HG03025 (cell line): ENCODE data around the gene MRPS5.

ENCODE experiments used
- ATAC-seq: cut with Tn5 transposase; IDR thresholded peaks from one replicate; pipeline ENCODE4 v1.9.1; 2021; ENCODE audit warnings: mild to moderate bottlenecking, moderate library complexity; ENCODE audit not compliant: unreplicated experiment, low FRiP score

Gene MRPS5

DNA sequence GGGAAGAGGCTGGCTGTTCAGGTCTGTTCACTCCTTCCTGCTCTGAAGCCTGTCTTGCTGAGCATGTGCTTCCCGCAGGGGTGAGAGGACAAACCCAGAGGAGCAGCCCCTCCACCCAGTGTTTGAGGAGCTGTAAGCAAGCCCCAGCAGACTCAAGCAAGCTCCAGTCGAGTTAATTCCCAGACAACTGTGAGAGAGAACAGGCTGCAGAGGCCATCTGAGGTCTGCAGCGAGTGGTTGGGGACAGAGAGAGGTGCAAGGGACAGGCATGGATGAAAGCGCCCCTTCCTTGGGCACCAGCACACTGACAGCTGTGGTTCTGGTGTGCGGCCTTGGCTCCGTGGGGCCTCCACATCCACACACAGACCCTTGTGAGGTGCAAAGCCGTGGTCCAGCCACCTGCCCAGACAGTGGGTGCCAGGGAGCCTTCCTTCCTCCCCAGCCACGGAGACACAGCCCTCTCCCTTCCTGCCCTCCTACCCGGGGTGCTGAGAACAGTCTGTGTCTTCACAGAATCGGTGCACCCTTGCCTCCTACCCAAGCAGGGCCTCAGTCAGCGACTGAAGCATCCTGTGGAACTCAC is 59.9 kb downstream of the MRPS5 start:
- ATAC-seq, result no peak

- ATAC-seq, result no peak
Measured at GRCh38 chr2:95061119-95061512, 60.5 kb downstream of the MRPS5 start.

DNA sequence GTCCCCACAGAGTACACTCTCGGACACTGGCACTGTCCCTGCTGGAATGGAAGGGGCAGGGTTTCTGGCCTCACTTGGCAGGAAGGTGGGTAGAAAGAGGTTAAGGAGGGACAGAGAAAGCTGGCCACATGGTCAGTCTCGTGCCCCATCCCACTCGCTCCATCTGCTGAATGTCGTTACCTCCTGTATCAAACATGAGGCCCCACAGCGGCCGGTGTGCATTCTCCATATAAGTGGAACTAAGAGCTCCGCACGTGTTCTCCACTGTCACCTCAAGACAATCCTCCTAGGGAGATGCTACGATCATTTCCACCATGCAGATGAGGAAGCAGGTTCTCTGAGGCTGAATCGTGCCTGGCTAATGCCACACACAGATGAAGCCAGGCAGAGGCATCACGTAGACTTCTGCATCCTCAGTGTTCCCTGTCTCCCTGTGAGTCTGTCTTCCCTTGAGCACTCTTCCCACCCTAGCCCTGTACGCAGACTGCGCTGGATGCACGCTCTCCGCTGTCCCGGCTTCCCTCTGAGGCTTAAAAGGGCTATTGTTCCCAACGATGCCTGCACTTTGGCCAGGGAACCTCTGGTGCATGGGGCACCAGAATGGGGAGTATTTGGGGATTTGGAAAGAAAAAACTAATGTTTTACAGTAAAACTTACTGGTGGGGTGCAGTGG is 61.0 kb downstream of the MRPS5 start:
- no peak for ATAC-seq

GRCh38 chr2:95059656-95060370 is 61.8 kb downstream of the MRPS5 start:
- no peak for ATAC-seq

- ATAC-seq, result no peak
Measured at GRCh38 chr2:95058989-95059641, 62.5 kb downstream of the MRPS5 start.

DNA sequence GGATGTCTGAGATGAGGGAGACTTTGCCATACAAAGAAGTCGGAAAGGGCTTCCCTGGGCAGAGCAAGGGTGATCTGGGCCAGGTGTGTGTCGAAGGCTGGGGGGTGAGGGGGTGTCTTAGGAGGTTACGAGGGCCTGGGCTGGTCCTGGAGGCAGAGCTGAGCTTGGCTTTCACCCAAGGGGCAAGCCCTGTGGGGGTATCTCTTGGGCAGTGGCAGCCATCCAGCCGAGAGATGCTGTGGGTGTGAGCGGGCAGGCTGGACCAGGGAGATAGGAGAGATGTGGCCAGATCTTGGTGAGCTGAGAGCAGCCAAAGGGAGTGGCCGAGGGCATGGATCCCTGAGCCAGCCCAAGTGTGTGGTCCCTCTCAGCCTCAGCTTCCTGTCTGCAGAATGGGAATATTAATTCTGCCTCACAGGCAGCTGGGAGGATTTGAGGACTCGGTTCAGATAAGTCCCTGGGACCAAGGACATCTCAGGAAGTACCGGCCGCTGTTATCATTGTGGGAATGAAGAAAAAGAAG is 63.1 kb downstream of the MRPS5 start:
- ATAC-seq, result no peak

DNA sequence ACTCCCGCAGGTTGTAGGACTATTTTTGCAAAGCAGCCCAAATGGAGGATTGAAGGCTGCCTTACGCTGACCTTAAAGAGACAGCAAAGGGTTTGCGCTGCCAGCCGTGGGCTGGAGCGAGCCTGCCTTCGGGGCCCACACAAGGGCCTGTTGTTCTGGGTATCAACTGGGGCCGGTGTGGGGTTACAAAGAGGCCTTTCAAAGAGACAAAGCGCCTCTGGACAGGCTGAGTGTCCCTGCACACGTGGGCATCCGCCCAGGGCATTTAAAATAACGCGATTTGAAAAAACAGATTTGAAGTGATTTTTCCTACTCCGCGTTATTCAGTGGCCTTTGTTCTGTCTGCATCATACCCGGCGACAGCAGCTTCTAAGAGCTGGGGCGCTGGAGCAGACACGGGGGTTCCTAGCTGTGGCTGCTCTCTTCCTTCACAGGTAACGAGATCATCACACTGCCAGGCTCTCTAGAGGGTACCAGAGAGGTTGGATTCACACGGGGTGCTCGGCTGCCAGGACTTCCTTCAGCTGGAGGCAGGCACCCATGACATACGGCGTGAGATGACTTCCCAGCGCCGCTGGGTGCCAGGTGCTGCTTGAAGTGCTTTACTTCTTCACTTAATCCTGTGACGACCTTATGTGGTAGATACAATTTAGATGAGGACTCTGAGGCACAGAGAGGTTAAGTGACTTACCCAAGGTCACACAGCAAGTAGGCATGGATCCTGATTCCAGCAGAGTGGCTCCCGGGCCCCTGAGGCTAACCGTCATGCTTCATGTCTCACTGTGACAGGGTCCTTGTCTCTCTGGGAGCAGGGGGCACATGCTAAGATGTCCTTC is 63.9 kb downstream of the MRPS5 start:
- ATAC-seq, result no peak

- no peak for ATAC-seq
Measured at GRCh38 chr2:95056461-95057459, 64.8 kb downstream of the MRPS5 start.

DNA sequence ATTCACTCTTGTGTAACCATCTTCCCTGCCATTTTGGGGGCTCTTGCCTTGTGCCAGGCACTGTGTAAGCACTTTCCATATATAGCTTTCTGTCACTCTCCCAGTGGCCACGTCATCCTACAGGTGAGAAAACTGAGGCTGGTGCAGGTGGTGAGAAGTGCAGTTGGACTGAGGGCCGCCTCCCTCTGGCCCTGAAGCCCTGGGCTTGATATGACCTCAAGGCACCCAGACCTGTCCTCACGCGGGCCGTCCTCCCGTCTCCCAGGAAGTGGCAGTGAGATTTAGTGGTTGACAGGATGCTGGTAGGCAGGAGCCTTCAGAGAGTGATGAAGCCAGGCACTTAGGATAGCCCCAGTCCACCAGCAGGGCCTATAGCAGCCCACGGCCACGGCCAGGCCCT is 65.6 kb downstream of the MRPS5 start:
- ATAC-seq, result no peak

GRCh38 chr2:95055262-95055661 is 66.3 kb downstream of the MRPS5 start:
- ATAC-seq, result no peak

GRCh38 chr2:95054016-95054415 is 67.6 kb downstream of the MRPS5 start:
- ATAC-seq, result no peak

DNA sequence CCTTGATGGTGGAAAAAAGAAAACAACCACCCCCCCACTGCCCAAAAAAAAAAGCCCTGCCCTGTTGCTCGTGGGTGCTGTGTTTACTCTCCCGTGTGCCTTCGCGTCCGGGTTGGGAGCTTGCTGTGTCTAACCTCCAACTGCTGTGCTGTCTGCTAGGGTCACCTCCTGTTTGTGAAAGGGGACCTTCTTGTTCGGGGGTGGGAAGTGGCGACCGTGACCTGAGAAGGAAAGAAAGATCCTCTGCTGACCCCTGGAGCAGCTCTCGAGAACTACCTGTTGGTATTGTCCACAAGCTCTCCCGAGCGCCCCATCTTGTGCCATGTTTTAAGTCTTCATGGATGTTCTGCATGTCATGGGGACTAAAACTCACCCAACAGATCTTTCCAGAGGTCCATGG is 68.1 kb downstream of the MRPS5 start:
- ATAC-seq, result no peak

DNA sequence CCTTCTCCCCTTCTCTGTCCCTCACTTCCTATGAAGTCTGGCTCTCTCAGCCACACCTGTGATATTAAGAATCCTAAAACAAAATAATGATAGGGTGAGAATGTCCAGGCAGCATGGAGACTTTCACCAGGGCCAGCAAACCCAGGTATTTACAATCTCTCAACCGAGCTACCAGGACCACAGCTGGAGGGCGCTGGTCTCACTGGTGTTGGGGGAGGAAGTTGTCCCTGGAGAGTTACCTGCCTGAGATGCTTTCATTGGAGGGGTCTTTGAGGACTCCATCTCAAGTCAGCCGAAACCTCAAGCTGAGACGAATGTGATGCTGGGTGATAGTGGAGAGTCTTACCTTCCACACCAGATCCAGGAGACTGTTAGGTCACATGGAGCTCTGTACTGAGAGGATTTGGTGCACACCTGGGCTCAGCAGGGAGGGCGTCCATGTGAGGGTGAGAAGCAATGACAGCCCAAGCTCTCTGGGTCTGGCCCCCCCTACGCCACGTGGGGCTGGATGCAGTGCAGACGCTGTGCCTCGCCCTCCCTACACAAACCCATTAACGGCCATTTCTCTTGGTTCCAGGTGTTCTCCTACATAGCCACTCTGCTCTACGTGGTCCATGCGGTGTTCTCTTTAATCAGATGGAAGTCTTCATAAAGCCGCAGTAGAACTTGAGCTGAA is 68.7 kb downstream of the MRPS5 start:
- ATAC-seq, result no peak

DNA sequence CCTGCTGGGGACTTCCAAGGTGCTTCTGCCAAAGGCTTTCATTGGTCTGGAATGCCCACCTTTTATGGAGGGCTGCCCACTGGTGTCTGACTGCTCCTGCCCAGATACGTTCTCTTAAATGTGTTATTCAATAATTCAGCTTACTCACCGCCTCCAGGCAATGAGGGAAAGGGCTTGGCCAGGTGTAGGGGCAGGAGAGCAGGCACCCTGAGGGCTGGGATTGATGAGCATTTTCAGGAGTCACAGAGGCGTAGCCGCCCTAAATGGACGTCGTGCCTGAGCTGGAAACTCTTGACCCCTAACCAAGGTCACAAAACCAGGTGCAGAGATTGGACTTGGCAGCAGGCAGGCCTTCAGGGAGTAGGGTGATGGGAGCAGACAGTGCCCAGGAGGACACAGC is 69.3 kb downstream of the MRPS5 start:
- no peak for ATAC-seq

- ATAC-seq, result no peak
Measured at GRCh38 chr2:95051626-95052025, 70.0 kb downstream of the MRPS5 start.

DNA sequence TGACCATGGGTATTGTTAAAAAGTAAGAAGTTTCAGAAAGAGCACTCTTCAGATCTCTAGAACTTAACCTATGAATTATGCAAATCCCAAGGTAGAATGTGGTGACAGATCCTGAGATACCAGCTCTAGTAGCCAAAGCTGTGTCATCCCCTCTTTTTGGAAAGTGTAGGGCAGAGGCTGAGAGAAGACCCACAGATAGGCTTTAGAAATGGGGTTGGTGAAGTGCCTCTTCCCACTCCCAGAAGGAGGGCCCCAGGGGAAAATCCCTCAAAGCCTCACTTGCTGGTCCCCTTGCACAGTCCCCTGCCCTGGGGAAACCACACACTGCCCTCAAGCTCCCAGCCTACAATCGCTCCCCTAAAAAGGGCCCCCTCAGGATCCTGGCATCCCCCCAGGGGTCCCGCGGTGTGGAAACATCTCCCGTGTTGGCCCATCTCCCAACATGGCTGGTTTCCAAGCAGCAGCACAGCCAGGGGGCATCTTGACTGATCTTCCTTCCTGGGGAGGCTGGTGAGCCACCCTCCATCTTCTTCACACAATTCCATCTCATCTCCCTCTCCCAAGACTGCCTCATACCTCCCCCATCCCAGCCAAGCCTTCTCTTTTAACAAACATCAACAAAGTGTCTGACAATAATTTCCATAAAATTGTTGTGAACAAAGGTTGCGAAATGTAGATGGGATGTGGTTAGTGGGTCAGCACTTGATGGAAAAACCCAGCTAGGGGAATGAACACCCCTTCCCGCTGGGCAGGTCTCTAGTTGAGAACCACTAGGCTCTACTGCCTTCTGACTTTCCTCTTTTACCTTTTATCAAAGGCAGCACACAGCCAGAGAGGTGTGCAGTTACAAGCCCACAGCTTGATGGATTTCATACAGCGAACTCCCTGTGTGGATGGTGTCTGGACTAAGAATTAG is 71.0 kb downstream of the MRPS5 start:
- ATAC-seq, result no peak

DNA sequence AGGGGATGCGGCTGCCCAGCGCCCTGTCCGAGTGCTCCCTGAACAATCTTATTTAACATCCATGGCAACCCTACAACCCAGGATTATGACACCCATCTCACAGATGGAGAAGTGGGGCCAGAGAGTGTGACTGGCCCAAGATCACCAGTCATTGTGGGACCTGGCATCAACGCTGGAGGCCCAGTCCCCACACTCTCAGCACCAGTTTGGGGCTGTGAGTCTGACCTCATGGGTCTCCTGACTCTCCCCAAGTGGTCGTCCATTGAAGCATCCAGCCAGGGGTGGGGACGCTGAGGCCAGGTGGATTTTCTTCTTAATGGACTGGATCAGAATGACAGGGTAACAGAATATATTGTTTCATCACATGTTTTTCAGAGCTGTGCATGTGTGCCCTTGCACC is 71.6 kb downstream of the MRPS5 start:
- ATAC-seq, result no peak

GRCh38 chr2:95049683-95049955 is 72.0 kb downstream of the MRPS5 start:
- ATAC-seq, result no peak
